Measurements from ENCODE around the gene EPC1. TPM values are rescaled to one million over a fixed set of nuclear protein-coding genes. Genes with fewer than 3 reads are reported as not detected.

The EPC1 gene
- total RNA-seq, 4 donors from 2014 or later = 40.3 to 148 (median 62.2) TPM

GRCh38 chr10:32244421-32245207 is 102.3 kb downstream of the EPC1 start:
- Histone ChIP-seq H3K36me3 (no peaks in the 10 kb centered on the region), H3K9me3 (no peaks in the 10 kb centered on the region)
- in situ Hi-C loops (cut with MboI; ENCODE audit: low pct_ligation_motif_present in 1 of 4, low pct_unique_long_range_greater_than_20kb in 1 of 4, low sequenced_read_pairs in 3 of 4) = no loop called here

GRCh38 chr10:32244011-32244410 is 102.9 kb downstream of the EPC1 start:
- H3K27ac ChIP-seq = no peak overlapping the region
- intact Hi-C loops (cut with DNase I; ENCODE audit: low total_unique reads) = no loop called here
- H3K4me1 ChIP-seq = no peaks in the 10 kb centered on the region
- no peaks in the 10 kb centered on the region for H3K9me3 ChIP-seq
- H3K36me3 ChIP-seq = no peaks in the 10 kb centered on the region
- TF ChIP-seq, protein P1, sequence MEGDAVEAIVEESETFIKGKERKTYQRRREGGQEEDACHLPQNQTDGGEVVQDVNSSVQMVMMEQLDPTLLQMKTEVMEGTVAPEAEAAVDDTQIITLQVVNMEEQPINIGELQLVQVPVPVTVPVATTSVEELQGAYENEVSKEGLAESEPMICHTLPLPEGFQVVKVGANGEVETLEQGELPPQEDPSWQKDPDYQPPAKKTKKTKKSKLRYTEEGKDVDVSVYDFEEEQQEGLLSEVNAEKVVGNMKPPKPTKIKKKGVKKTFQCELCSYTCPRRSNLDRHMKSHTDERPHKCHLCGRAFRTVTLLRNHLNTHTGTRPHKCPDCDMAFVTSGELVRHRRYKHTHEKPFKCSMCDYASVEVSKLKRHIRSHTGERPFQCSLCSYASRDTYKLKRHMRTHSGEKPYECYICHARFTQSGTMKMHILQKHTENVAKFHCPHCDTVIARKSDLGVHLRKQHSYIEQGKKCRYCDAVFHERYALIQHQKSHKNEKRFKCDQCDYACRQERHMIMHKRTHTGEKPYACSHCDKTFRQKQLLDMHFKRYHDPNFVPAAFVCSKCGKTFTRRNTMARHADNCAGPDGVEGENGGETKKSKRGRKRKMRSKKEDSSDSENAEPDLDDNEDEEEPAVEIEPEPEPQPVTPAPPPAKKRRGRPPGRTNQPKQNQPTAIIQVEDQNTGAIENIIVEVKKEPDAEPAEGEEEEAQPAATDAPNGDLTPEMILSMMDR (IDR thresholded peaks at IDR 0.05) = no peak
- no peak for TF ChIP-seq POLR2AphosphoS5 (IDR thresholded peaks at IDR 0.05)
- TF ChIP-seq POLR2A (IDR thresholded peaks at IDR 0.05) = no peak
- no peak for TF ChIP-seq EP300 (IDR thresholded peaks at IDR 0.05; ENCODE audit: low read depth)
- no peak for DNase-seq
- H3K4me3 ChIP-seq = no peak overlapping the region
- 92 to 96% methylated on average over 2 to 4 of the region's 4 CpGs for WGBS, 2 donors (ENCODE audit: low coverage in 1 of 2)
- in situ Hi-C loops (cut with MboI; ENCODE audit: low pct_ligation_motif_present in 1 of 4, low pct_unique_long_range_greater_than_20kb in 1 of 4, low sequenced_read_pairs in 3 of 4) = no loop called here
- no peaks in the 10 kb centered on the region for H3K27me3 ChIP-seq

More at GRCh38 chr10:32244421-32245207, 102.3 kb downstream of the EPC1 start:
- no peak overlapping the region for H3K4me3 ChIP-seq
- H3K4me1 ChIP-seq = no peaks in the 10 kb centered on the region
- 73 to 80% methylated on average over 2 to 3 of the region's 3 CpGs for WGBS, 2 donors (ENCODE audit: low coverage in 1 of 2)
- H3K27ac ChIP-seq = no peak overlapping the region
- no peaks in the 10 kb centered on the region for H3K27me3 ChIP-seq
- TF ChIP-seq POLR2A (IDR thresholded peaks at IDR 0.05) (no peak), EP300 (IDR thresholded peaks at IDR 0.05; ENCODE audit: low read depth) (no peak), POLR2AphosphoS5 (IDR thresholded peaks at IDR 0.05) (no peak)
- TF ChIP-seq, protein P1 (IDR thresholded peaks at IDR 0.05) = no peak
- DNase-seq = no peak
- intact Hi-C loops (cut with DNase I; ENCODE audit: low total_unique reads) = no loop called here

DNA sequence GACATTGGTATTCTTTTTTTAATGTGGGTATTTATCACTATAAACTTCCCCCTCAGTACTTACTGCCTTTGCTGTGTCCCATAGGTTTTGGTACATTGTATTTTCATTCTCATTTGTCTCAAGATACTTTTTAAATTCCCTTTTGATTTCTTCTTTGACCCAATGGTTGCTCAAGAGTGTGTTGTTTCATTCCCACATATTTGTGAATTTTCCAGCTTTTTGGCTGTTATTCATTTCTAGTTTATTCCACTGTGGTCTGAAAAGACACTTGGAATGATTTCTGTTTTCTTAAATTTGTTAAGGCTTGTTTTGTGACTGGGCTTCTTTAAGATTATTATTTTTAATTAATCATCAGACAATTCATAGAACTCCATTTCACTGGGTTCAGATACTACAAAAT is 105.0 kb downstream of the EPC1 start:
- Histone ChIP-seq H3K27me3 (no peaks in the 10 kb centered on the region), H3K36me3 (no peaks in the 10 kb centered on the region), H3K27ac (no peak overlapping the region), H3K4me1 (no peaks in the 10 kb centered on the region), H3K9me3 (no peaks in the 10 kb centered on the region), H3K4me3 (no peak overlapping the region)
- in situ Hi-C loops (cut with MboI; ENCODE audit: low pct_ligation_motif_present in 1 of 4, low pct_unique_long_range_greater_than_20kb in 1 of 4, low sequenced_read_pairs in 3 of 4) = no loop called here
- TF ChIP-seq POLR2A (IDR thresholded peaks at IDR 0.05) = no peak
- no peak for DNase-seq
- intact Hi-C loops (cut with DNase I; ENCODE audit: low total_unique reads) = no loop called here

DNA sequence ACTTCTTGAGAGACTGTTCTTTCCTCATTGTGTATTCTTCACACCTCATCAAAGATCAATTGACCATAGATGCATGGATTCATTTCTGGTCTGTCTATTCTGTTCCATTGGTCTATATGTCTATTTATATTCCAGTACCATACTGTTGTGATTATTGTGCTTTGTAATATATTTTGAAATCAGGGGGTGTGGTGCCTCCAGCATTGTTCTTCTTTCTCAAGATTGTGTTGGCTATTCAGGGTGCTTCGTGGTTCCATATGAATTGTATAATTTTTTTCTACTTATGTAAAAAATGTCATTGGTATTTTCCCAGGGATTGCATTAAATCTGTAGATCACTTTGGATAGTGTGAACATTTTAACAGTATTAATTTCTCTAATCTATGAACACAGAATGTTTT is 106.5 kb downstream of the EPC1 start:
- Histone ChIP-seq H3K4me3 (no peak overlapping the region), H3K4me1 (no peaks in the 10 kb centered on the region), H3K9me3 (no peaks in the 10 kb centered on the region), H3K27me3 (no peaks in the 10 kb centered on the region), H3K36me3 (no peaks in the 10 kb centered on the region), H3K27ac (no peak overlapping the region)
- intact Hi-C loops (cut with DNase I; ENCODE audit: low total_unique reads) = no loop called here
- DNase-seq = no peak
- 71 to 81% methylated on average over 1 of the region's 1 CpG for WGBS, 2 donors (ENCODE audit: low coverage in 1 of 2)
- TF ChIP-seq, protein P1 (IDR thresholded peaks at IDR 0.05) = no peak
- TF ChIP-seq POLR2AphosphoS5 (IDR thresholded peaks at IDR 0.05) (no peak), EP300 (IDR thresholded peaks at IDR 0.05; ENCODE audit: low read depth) (no peak), POLR2A (IDR thresholded peaks at IDR 0.05) (no peak)
- in situ Hi-C loops (cut with MboI; ENCODE audit: low pct_ligation_motif_present in 1 of 4, low pct_unique_long_range_greater_than_20kb in 1 of 4, low sequenced_read_pairs in 3 of 4) = no loop called here

GRCh38 chr10:32239769-32240168 is 107.2 kb downstream of the EPC1 start:
- Histone ChIP-seq H3K36me3 (no peaks in the 10 kb centered on the region), H3K4me1 (no peaks in the 10 kb centered on the region), H3K27ac (no peak overlapping the region), H3K4me3 (no peak overlapping the region), H3K27me3 (no peaks in the 10 kb centered on the region), H3K9me3 (no peaks in the 10 kb centered on the region)
- TF ChIP-seq, protein P1 (IDR thresholded peaks at IDR 0.05) = no peak
- no peak for TF ChIP-seq EP300 (IDR thresholded peaks at IDR 0.05; ENCODE audit: low read depth)
- no peak for TF ChIP-seq POLR2A (IDR thresholded peaks at IDR 0.05)
- TF ChIP-seq POLR2AphosphoS5 (IDR thresholded peaks at IDR 0.05) = no peak
- intact Hi-C loops (cut with DNase I; ENCODE audit: low total_unique reads) = no loop called here
- no peak for DNase-seq
- in situ Hi-C loops (cut with MboI; ENCODE audit: low pct_ligation_motif_present in 1 of 4, low pct_unique_long_range_greater_than_20kb in 1 of 4, low sequenced_read_pairs in 3 of 4) = no loop called here
